ENCODE measurements around the gene CYB561.

Gene CYB561

DNA sequence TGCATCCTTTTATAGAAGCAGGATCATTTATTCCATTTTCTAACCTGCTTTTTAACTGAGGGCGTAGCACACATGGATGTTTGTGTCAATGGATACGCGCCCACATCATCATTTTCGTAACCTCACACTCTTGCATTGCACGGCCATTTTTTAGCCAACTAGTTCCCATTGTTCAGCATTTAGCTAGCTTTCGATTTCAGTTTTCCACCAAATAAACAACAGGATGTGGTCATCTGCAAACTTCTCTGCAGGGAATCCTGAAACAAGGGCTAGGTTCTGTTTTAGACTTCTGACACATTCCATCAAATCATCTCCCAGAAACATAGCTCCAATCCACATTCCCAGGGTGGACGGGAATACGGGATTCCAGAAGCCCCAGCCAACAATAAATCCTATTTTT, 6.4 kb downstream of the CYB561 start:
- CTCF ChIA-PET = no interaction called here

DNA sequence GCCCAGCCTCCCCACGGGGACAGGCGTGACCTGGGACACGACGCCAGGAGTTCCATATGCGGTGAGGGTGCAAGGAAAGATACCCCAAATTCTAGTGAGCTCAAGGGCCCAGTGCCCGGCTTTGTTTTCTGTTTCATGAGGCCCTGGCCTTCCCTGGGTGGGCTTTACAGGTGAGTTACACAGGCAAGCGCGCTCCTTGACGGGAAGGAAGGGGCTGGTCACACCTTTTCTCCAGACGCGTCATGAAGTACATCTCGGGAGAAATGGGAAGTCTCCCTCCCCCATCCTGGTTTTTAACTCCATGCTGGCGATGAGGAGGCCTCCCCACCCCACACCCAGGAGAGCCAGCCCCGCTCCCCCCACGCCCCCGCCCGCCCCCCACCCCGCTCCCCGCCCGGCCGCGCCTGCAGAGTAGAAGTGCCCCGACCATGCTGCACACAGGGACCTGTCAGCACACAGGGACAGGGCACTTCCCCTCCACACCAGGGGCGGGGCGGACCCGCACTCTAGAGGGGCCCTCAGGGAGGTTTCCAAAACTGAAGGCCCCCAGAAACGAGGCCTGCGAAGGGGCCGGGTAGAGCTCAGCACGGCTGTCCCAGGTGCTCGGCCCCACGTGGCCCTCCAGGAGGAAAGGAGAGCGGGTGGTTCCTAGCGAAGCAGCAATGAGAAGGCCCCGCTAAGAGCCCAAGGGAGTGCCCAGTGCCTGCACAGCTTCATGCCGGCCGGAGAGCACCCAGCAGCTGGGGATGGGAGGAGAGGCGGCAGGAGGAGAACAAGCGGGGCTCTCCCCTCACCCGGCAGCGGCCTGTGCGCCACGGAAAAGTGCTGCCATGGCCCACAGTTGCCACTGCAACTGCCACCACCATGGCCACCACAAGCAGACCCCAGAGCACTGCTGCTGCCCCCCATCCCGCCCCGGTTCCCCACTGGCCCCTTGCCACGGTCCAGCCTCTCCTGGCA, 7.7 kb downstream of the CYB561 start:
- no peak for DNase-seq (ENCODE audit: extremely low spot score)
- CTCF ChIA-PET = no interaction called here
- TF ChIP-seq PKNOX1 (IDR thresholded peaks at IDR 0.05) (no peak), FOXM1 (IDR thresholded peaks at IDR 0.05; ENCODE audit: borderline replicate concordance) (no peak), L3MBTL2 (conservative IDR thresholded peaks at IDR 0.05) (no peak), ZNF384 (IDR thresholded peaks at IDR 0.05) (no peak), ELF4 (IDR thresholded peaks at IDR 0.05) (no peak), TARDBP (IDR thresholded peaks at IDR 0.05) (no peak), SUZ12 (IDR thresholded peaks at IDR 0.05) (no peak), ARNT (IDR thresholded peaks at IDR 0.05) (no peak), FOXK2 (IDR thresholded peaks at IDR 0.05) (no peak), NFRKB (IDR thresholded peaks at IDR 0.05) (no peak), FOXA1 (IDR thresholded peaks at IDR 0.05) (no peak), LEF1 (IDR thresholded peaks at IDR 0.05; ENCODE audit: borderline replicate concordance) (no peak), SP1 (IDR thresholded peaks at IDR 0.05) (no peak), CTBP1 (IDR thresholded peaks at IDR 0.05; ENCODE audit: borderline replicate concordance) (no peak), HDGF (IDR thresholded peaks at IDR 0.05; ENCODE audit: borderline replicate concordance) (no peak), BHLHE40 (IDR thresholded peaks at IDR 0.05; ENCODE audit: borderline replicate concordance) (no peak)
- POLR2A ChIA-PET = no interaction called here

More for the DNA sequence above, 6.4 kb downstream of the CYB561 start:
- no peak for TF ChIP-seq NFRKB (IDR thresholded peaks at IDR 0.05)
- TF ChIP-seq ELF4 (IDR thresholded peaks at IDR 0.05) = no peak
- TF ChIP-seq L3MBTL2 (conservative IDR thresholded peaks at IDR 0.05) = no peak
- no peak for TF ChIP-seq LEF1 (IDR thresholded peaks at IDR 0.05; ENCODE audit: borderline replicate concordance)
- TF ChIP-seq FOXK2 (IDR thresholded peaks at IDR 0.05) = no peak
- no peak for DNase-seq (ENCODE audit: extremely low spot score)
- POLR2A ChIA-PET = interaction anchor here (0.6 to 1.0 kb wide), 2 partner anchors 38 to 194 kb away, joined by 3 to 5 read pairs; partner anchors contain the start of gene ACE

- no peak for DNase-seq (ENCODE audit: extremely low spot score)
- TF ChIP-seq BHLHE40 (IDR thresholded peaks at IDR 0.05; ENCODE audit: borderline replicate concordance) (no peak), FOXA1 (IDR thresholded peaks at IDR 0.05) (no peak), ELF4 (IDR thresholded peaks at IDR 0.05) (no peak), CTBP1 (IDR thresholded peaks at IDR 0.05; ENCODE audit: borderline replicate concordance) (no peak), TARDBP (IDR thresholded peaks at IDR 0.05) (no peak), SP1 (IDR thresholded peaks at IDR 0.05) (no peak), L3MBTL2 (conservative IDR thresholded peaks at IDR 0.05) (no peak), HDGF (IDR thresholded peaks at IDR 0.05; ENCODE audit: borderline replicate concordance) (no peak), FOXM1 (IDR thresholded peaks at IDR 0.05; ENCODE audit: borderline replicate concordance) (no peak), SUZ12 (IDR thresholded peaks at IDR 0.05) (no peak), LEF1 (IDR thresholded peaks at IDR 0.05; ENCODE audit: borderline replicate concordance) (no peak)
- POLR2A ChIA-PET = interaction anchor here (1.1 kb wide), 1 partner anchor 114 kb away, joined by 3 read pairs; no protein-coding TSS in a partner anchor
- CTCF ChIA-PET = interaction anchor here (0.6 to 1.0 kb wide), 3 partner anchors 41 to 112 kb away, joined by 3 to 5 read pairs (median 3); no protein-coding TSS in a partner anchor
Observed at GRCh38 chr17:63437287-63438091, 8.6 kb downstream of the CYB561 start.

GRCh38 chr17:63436523-63437110, 9.5 kb downstream of the CYB561 start:
- POLR2A ChIA-PET = interaction anchor here (1.1 kb wide), 1 partner anchor 115 kb away, joined by 3 read pairs; no protein-coding TSS in a partner anchor
- CTCF ChIA-PET = interaction anchor here (0.6 to 1.2 kb wide), 4 partner anchors 11 to 42 kb away, joined by 3 to 5 read pairs (median 3); no protein-coding TSS in a partner anchor
- DNase-seq (ENCODE audit: extremely low spot score) = no peak
- no peak for TF ChIP-seq SP1 (IDR thresholded peaks at IDR 0.05)
- no peak for TF ChIP-seq CTBP1 (IDR thresholded peaks at IDR 0.05; ENCODE audit: borderline replicate concordance)
- TF ChIP-seq HDGF (IDR thresholded peaks at IDR 0.05; ENCODE audit: borderline replicate concordance) = no peak
- TF ChIP-seq ZNF384 (IDR thresholded peaks at IDR 0.05) = no peak
- TF ChIP-seq ARNT (IDR thresholded peaks at IDR 0.05) = no peak
- no peak for TF ChIP-seq FOXM1 (IDR thresholded peaks at IDR 0.05; ENCODE audit: borderline replicate concordance)

GRCh38 chr17:63435681-63436522, 10.2 kb downstream of the CYB561 start:
- no peak for DNase-seq (ENCODE audit: extremely low spot score)
- ChIA-PET CTCF (interaction anchor here (0.7 to 1.2 kb wide), 5 partner anchors 8 to 291 kb away, joined by 3 to 6 read pairs (median 3); no protein-coding TSS in a partner anchor), POLR2A (interaction anchor here (1.0 to 1.6 kb wide), 5 partner anchors 12 to 337 kb away, joined by 3 to 4 read pairs (median 3); partner anchors contain the start of genes ACE, CCDC47 and TACO1)
- no peak for TF ChIP-seq FOXA1 (IDR thresholded peaks at IDR 0.05)
- TF ChIP-seq SUZ12 (IDR thresholded peaks at IDR 0.05) = no peak

Data from HEK293T (cell line).